ENCODE measurements around the gene CTSH. TPM values are rescaled to one million over a fixed set of nuclear protein-coding genes. Genes with fewer than 3 reads are reported as not detected.
A peak's percentile ranks its signal among the peaks of the same experiment; 100 is the strongest.
"Not testable (repeated sequence)": the region's sequence is repeated elsewhere in the genome, so short reads cannot be mapped to it uniquely, and the experiment has no call there.

The CTSH gene
- total RNA-seq, 4 donors from 2014 or later, result 65.5 to 101 (median 76.6) TPM

GRCh38 chr15:78878356-78878755 lies 66.5 kb downstream of the CTSH start:
- peaks cover 6 to 88% (median 36%) of the 10 kb centered on the region in 3 donors for H3K4me1 ChIP-seq
- peak overlapping the region in 1 of 4 donors; percentile 6 for H3K27ac ChIP-seq
- WGBS, 2 donors (ENCODE audit: low coverage in 1 of 2), result 7 to 27% methylated on average over 1 of the region's 1 CpG

GRCh38 chr15:78876954-78877353 lies 67.9 kb downstream of the CTSH start:
- Histone ChIP-seq H3K27ac (peak overlapping the region in 1 of 4 donors; percentile 96), H3K36me3 (peaks cover 0 to 14% of the 10 kb centered on the region in 2 donors), H3K4me1 (peaks cover 6 to 79% (median 41%) of the 10 kb centered on the region in 3 donors), H3K4me3 (peak overlapping the region in 1 of 2 donors; percentile 67)
- not testable (repeated sequence) for ATAC-seq, H3K27me3 ChIP-seq, H3K9me3 ChIP-seq
- 73% methylated on average over 7 of the region's 14 CpGs; no CpG with 5 or more reads in 1 of the 2 donors for WGBS, 2 donors (ENCODE audit: low coverage in 1 of 2)

More at GRCh38 chr15:78878356-78878755, 66.5 kb downstream of the CTSH start:
- Histone ChIP-seq H3K9me3 (no peaks in the 10 kb centered on the region), H3K36me3 (peaks cover 0 to 27% of the 10 kb centered on the region in 2 donors), H3K4me3 (no peak overlapping the region), H3K27me3 (no peaks in the 10 kb centered on the region)
- no peak for ATAC-seq
- no peak for TF ChIP-seq CTCF (IDR thresholded peaks at IDR 0.05)
- no peak for TF ChIP-seq EP300 (IDR thresholded peaks at IDR 0.05)
- TF ChIP-seq POLR2AphosphoS5 (IDR thresholded peaks at IDR 0.05), result no peak
- TF ChIP-seq POLR2A (IDR thresholded peaks at IDR 0.05), result no peak

- peak overlapping the region in 3 of 4 donors; percentile 60 to 98 (median 96) for H3K27ac ChIP-seq
- peaks cover 6 to 67% (median 38%) of the 10 kb centered on the region in 3 donors for H3K4me1 ChIP-seq
- no peak for TF ChIP-seq CTCF (IDR thresholded peaks at IDR 0.05)
- no peak for TF ChIP-seq POLR2A (IDR thresholded peaks at IDR 0.05)
- no peak for TF ChIP-seq EP300 (IDR thresholded peaks at IDR 0.05)
- no peak for TF ChIP-seq POLR2AphosphoS5 (IDR thresholded peaks at IDR 0.05)
- H3K4me3 ChIP-seq, result peak overlapping the region in 1 of 2 donors; percentile 67
- H3K36me3 ChIP-seq, result no peaks in the 10 kb centered on the region
- 22 to 49% methylated on average over 5 to 14 of the region's 22 CpGs for WGBS, 2 donors (ENCODE audit: low coverage in 1 of 2)
- no peak for ATAC-seq
- H3K9me3 ChIP-seq, result no peaks in the 10 kb centered on the region
- H3K27me3 ChIP-seq, result no peaks in the 10 kb centered on the region
Observed at GRCh38 chr15:78875107-78875914, 69.5 kb downstream of the CTSH start.

GRCh38 chr15:78873793-78874765 lies 70.8 kb downstream of the CTSH start:
- H3K9me3 ChIP-seq, result no peaks in the 10 kb centered on the region
- no peak for TF ChIP-seq EP300 (IDR thresholded peaks at IDR 0.05)
- no peak for TF ChIP-seq POLR2A (IDR thresholded peaks at IDR 0.05)
- no peak for TF ChIP-seq CTCF (IDR thresholded peaks at IDR 0.05)
- no peak for TF ChIP-seq POLR2AphosphoS5 (IDR thresholded peaks at IDR 0.05)
- no peak for ATAC-seq
- H3K4me1 ChIP-seq, result peaks cover 6 to 55% (median 25%) of the 10 kb centered on the region in 3 donors
- H3K36me3 ChIP-seq, result no peaks in the 10 kb centered on the region
- H3K27me3 ChIP-seq, result no peaks in the 10 kb centered on the region
- 0 to 1% methylated on average over 35 to 38 of the region's 38 CpGs for WGBS, 2 donors (ENCODE audit: low coverage in 1 of 2)
- peak overlapping the region; percentile 67 to 79 for H3K4me3 ChIP-seq
- peak overlapping the region; percentile 93 to 100 (median 97) for H3K27ac ChIP-seq

Data from gastroesophageal sphincter (tissue), 4 donors.